GM12872 (cell line): ENCODE results near the gene FOXN1.

Experiments
- TF ChIP-seq, protein P1 (sequence below): IDR thresholded peaks from 3 replicates; pipeline ENCODE4 v1.5.1; 2011; ENCODE audit warnings: low read depth, mild to moderate bottlenecking, low read length, moderate library complexity; ENCODE audit not compliant: insufficient read depth

FOXN1 gene

GRCh38 chr17:28527181-28527681, 21.1 kb downstream of the FOXN1 start:
- TF ChIP-seq, protein P1, sequence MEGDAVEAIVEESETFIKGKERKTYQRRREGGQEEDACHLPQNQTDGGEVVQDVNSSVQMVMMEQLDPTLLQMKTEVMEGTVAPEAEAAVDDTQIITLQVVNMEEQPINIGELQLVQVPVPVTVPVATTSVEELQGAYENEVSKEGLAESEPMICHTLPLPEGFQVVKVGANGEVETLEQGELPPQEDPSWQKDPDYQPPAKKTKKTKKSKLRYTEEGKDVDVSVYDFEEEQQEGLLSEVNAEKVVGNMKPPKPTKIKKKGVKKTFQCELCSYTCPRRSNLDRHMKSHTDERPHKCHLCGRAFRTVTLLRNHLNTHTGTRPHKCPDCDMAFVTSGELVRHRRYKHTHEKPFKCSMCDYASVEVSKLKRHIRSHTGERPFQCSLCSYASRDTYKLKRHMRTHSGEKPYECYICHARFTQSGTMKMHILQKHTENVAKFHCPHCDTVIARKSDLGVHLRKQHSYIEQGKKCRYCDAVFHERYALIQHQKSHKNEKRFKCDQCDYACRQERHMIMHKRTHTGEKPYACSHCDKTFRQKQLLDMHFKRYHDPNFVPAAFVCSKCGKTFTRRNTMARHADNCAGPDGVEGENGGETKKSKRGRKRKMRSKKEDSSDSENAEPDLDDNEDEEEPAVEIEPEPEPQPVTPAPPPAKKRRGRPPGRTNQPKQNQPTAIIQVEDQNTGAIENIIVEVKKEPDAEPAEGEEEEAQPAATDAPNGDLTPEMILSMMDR, result no peak

- TF ChIP-seq, protein P1, result no peak
Observed at GRCh38 chr17:28527859-28528258, 21.7 kb downstream of the FOXN1 start.

- TF ChIP-seq, protein P1, result no peak
Observed at GRCh38 chr17:28528327-28529012, 22.3 kb downstream of the FOXN1 start.

DNA sequence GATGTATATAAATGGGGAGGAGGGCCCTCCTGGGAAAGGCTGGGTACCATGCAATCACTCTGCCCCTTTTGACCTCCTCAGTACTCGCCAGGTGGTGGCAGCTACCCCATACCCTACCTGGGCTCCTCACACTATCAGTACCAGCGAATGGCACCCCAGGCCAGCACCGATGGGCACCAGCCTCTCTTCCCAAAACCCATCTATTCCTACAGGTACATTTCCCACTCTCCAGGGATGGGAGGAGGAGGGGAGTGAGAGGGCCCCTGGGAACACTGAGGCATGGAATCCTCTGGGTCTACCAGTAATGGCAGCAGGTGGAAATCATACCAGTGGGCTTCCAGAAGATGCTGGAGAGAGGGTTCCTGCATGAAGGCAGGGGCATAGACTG, 22.9 kb downstream of the FOXN1 start:
- TF ChIP-seq, protein P1, result no peak

DNA sequence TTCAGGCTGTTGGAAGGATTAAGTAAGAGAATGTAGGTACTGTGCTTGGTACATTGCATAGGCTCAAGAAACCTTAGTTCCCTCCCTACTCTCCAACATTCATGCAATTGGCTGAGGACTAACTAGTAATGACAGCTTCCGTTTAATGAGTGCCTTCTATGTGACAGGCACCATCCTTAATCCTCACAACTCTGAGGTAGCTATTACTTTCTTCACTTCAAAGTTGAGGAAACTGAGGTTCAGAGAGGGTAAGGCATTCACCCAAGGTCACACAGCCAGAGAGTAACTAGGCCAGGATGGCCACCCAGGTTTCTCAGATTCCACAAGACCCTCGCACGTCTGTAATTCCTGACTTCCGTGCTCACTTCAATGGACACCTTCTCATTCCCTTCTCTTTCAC, 24.1 kb downstream of the FOXN1 start:
- TF ChIP-seq, protein P1, result no peak

- TF ChIP-seq, protein P1, result no peak
Observed at GRCh38 chr17:28530926-28531325, 24.8 kb downstream of the FOXN1 start.

- TF ChIP-seq, protein P1, result no peak
Observed at GRCh38 chr17:28532050-28532960, 26.2 kb downstream of the FOXN1 start.
